Subcutaneous adipose tissue (tissue), 4 donors: ENCODE results near the gene LRFN2. TPM values are rescaled to one million over a fixed set of nuclear protein-coding genes. Genes with fewer than 3 reads are reported as not detected.

Experiments
- CTCF ChIP-seq: fragments of 450-650 bp; IDR thresholded peaks from one replicate; pipeline ENCODE4 v1.5.1; 2016; ENCODE audit warnings: low read depth, mild to moderate bottlenecking, control low read depth, antibody characterized with exemption, moderate library complexity
- total RNA-seq, 4 donors: library from RNA; depleted of rRNA; stranded (reverse); fragments of >200 nt; gene quantifications; one replicate each; pipeline ENCODE4 v1.1.0, GENCODE V29; 2016

Gene LRFN2
- total RNA-seq, 4 donors from 2014 or later = not detected

DNA sequence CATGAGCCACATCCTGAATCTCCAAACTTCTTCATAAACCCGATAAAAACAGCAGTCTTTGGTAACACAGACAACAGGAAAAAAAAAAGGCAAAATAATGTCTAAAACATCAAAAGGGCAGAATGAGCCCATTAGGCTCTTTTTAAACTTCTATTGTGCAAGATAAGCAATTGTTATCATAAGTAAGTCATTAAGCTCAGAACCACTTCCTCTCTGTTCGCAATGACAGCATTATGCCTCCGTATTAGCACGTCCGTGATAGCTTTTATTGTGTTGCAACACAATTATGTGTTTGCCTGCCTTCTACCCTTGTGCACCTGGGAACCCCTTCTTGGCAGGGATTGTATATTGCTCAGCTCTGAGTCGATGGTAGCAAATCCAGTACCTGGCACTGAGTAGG is 147.1 kb downstream of the LRFN2 start:
- TF ChIP-seq CTCF = no peak

- TF ChIP-seq CTCF = no peak
Observed at GRCh38 chr6:40439026-40439800, 148.0 kb downstream of the LRFN2 start.

DNA sequence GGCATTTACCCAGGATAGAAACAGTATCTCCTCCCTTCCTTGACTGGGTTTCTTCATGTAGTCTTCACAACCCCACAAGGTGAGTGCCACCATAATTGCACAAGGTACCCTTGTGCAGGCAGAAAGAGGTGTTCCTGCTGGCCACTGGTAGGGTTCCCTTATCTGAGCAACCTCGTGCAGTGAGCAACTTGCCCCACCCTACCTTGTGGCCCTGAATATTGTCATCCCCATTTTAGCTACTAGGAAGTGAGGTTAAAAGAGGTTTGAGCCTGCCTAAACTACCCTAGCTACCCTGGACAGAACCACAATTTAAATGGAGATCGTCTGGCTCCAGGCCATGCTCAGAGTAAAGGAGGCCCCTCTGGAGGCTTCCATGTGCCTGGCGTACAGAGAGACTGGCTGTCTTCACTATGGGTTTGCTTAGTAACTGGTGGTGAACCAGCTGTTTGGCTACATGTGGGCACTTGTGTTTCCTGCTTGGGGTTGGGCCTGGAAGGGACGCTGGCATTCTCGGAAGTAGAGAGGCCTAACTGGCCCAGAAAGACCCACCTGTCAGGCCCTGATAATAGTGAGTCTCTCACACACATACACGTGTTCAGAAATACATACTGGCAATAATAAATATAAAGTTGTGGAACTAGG is 148.8 kb downstream of the LRFN2 start:
- TF ChIP-seq CTCF = no peak

GRCh38 chr6:40437631-40438030 is 149.5 kb downstream of the LRFN2 start:
- no peak for TF ChIP-seq CTCF

DNA sequence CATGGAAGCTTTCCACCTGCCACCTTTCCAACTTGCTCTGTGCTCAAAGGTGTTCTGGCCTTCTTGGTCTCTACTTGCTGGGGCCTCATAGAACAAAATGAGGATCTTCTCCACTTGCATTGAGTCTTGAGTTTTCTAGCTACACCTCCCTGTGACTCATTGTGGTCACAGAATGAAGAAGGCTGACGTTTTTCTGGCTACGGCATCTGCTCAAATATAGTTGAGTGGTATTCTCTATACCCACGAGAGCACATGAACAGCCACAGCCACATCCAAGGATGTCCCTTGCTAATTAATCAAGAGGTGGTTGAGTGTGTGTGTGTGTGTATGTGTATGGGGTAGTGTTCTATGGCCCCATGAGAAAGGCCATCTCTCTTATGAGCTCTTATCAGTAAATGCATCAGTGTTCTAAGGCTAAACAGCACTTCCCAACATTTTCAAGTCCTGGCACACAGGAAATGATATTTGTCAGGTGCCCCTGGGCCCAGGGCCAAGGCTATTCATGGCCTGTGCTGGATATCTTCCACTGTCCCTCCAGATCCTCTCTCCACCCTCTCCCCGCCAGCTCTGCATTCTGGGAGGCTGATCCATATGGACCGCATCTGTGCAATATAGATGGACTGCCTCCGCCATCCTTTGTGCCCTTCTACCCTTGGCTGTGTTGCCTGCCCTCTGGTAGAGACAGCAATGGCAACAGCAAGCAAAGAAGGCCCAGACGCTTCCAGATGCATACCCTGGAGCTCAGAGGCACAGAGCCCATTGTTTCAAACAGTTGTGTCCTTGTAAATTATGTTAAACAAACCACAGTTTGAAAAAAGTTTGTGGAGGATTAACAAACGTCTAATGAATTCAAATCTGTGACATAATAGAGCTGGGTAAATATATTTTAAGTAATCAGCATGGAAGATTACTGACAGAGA is 150.2 kb downstream of the LRFN2 start:
- TF ChIP-seq CTCF = no peak

GRCh38 chr6:40432982-40433381 is 154.2 kb downstream of the LRFN2 start:
- TF ChIP-seq CTCF = no peak

GRCh38 chr6:40431706-40432105 is 155.5 kb downstream of the LRFN2 start:
- TF ChIP-seq CTCF = no peak
